Body of pancreas (tissue), 4 donors: ENCODE data around the gene GALNTL6.

Experiments used
- POLR2A ChIP-seq, 3 donors: fragments of 450-650 bp; IDR thresholded peaks; one replicate each; pipeline ENCODE4 v1.6.1; 2016; ENCODE audit warnings: antibody characterized with exemption in 3 of 3, mild to moderate bottlenecking in 2 of 3
- TF ChIP-seq, protein P1 (sequence below), 7 experiments: fragments of 450-650 bp in 4 of 7; fragments of 200-600 bp in 3 of 7; sonication (generic) in 3 of 7; IDR thresholded peaks; one replicate each; pipeline ENCODE4 v1.5.1; 2016 to 2019; ENCODE audit warnings: antibody characterized with exemption in 7 of 7

- TF ChIP-seq POLR2A (IDR thresholded peaks at IDR 0.05) = no peak
- TF ChIP-seq, protein P1, sequence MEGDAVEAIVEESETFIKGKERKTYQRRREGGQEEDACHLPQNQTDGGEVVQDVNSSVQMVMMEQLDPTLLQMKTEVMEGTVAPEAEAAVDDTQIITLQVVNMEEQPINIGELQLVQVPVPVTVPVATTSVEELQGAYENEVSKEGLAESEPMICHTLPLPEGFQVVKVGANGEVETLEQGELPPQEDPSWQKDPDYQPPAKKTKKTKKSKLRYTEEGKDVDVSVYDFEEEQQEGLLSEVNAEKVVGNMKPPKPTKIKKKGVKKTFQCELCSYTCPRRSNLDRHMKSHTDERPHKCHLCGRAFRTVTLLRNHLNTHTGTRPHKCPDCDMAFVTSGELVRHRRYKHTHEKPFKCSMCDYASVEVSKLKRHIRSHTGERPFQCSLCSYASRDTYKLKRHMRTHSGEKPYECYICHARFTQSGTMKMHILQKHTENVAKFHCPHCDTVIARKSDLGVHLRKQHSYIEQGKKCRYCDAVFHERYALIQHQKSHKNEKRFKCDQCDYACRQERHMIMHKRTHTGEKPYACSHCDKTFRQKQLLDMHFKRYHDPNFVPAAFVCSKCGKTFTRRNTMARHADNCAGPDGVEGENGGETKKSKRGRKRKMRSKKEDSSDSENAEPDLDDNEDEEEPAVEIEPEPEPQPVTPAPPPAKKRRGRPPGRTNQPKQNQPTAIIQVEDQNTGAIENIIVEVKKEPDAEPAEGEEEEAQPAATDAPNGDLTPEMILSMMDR (IDR thresholded peaks at IDR 0.05) = no peak
Measured at GRCh38 chr4:172927096-172927814, 1114.1 kb downstream of the GALNTL6 start.
